IPS DF 4.7 (cell line): ENCODE measurements around the gene SGTA.
"Not testable (repeated sequence)": the region's sequence is repeated elsewhere in the genome, so short reads cannot be mapped to it uniquely, and the experiment has no call there.

ENCODE experiments used
- DNase-seq: peaks from one replicate; pipeline ENCODE4 v3.0.0-alpha.2; 2013; ENCODE audit warnings: low spot score; ENCODE audit errors: extremely low read depth

The SGTA gene

GRCh38 chr19:2714531-2715269 lies 68.4 kb downstream of the SGTA start:
- DNase-seq = no peak

- not testable (repeated sequence) for DNase-seq
These were observed 69.0 kb downstream of the SGTA start for GRCh38 chr19:2714102-2714501.

DNA sequence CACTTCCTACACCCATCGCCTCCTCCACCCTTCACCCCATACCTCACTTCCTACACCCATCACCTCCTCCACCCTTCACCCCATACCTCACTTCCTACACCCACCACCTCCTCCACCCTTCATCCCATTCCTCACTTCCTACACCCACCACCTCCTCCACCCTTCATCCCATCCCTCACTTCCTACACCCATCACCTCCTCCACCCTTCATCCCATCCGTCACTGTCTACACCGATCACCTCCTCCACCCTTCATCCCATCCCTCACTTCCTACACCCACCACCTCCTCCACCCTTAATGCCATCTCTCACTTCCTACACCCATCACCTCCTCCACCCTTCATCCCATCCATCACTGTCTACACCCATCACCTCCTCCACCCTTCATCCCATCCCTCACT lies 69.9 kb downstream of the SGTA start:
- not testable (repeated sequence) for DNase-seq

- no peak for DNase-seq
These were observed 71.2 kb downstream of the SGTA start for GRCh38 chr19:2711875-2712205.

- DNase-seq = no peak
These were observed 71.8 kb downstream of the SGTA start for GRCh38 chr19:2711172-2711874.

GRCh38 chr19:2706251-2706650 lies 76.8 kb downstream of the SGTA start:
- no peak for DNase-seq
